Kidney (tissue), 14 donors: ENCODE measurements around the gene RFLNA. TPM values are rescaled to one million over a fixed set of nuclear protein-coding genes. Genes with fewer than 3 reads are reported as not detected.

Experiments used
- DNase-seq, 5 donors: peaks; one replicate each; pipeline ENCODE4 v3.0.0-alpha.2; 2013 to 2020
- FAIRE-seq: peaks from 2 replicates; lab custom pipeline; 2012; peaks lifted over from hg19 to GRCh38; lab: Jason Lieb, UNC
- H3K27ac ChIP-seq, 2 donors: one replicate each; pipeline ENCODE4 v1.7.0; 2013; ENCODE audit warnings: low read depth in 2 of 2, low read length in 2 of 2, inconsistent platforms in 1 of 2
- H3K27me3 ChIP-seq: one replicate; pipeline ENCODE4 v1.7.1; 2013; ENCODE audit warnings: low read length, inconsistent platforms; ENCODE audit not compliant: control insufficient read depth, insufficient read depth
- H3K36me3 ChIP-seq, 3 donors: one replicate each; pipeline versions ENCODE4 v1.7.0 to v1.7.1; 2013; ENCODE audit warnings: low read length in 3 of 3, control low read depth in 1 of 3, inconsistent platforms in 1 of 3; ENCODE audit not compliant: insufficient read depth in 3 of 3, control insufficient read depth in 2 of 3
- H3K4me1 ChIP-seq, 3 donors: one replicate each; pipeline versions ENCODE4 v1.7.0 to v1.7.1; 2013; ENCODE audit warnings: low read length in 3 of 3, inconsistent platforms in 1 of 3, low read depth in 1 of 3; ENCODE audit not compliant: control insufficient read depth in 2 of 3, insufficient read depth in 2 of 3
- H3K4me3 ChIP-seq, 3 donors: one replicate each; pipeline versions ENCODE4 v1.7.0 to v1.8.1; 2013; ENCODE audit warnings: low read length in 3 of 3, control low read depth in 1 of 3, inconsistent platforms in 1 of 3
- H3K9ac ChIP-seq, 3 donors: one replicate each; pipeline versions ENCODE4 v1.7.0 to v1.7.1; 2013; ENCODE audit warnings: low read length in 3 of 3, control low read depth in 1 of 3, inconsistent platforms in 1 of 3
- H3K9me3 ChIP-seq, 3 donors: one replicate each; pipeline versions ENCODE4 v1.7.0 to v1.7.1; 2013; ENCODE audit warnings: low read length in 3 of 3, control low read depth in 1 of 3, inconsistent platforms in 1 of 3; ENCODE audit not compliant: control insufficient read depth in 2 of 3, insufficient read depth in 1 of 3
- CTCF ChIP-seq: IDR thresholded peaks from 3 replicates; pipeline ENCODE4 v1.5.1; 2012; ENCODE audit warnings: mild to moderate bottlenecking, moderate library complexity, borderline replicate concordance; ENCODE audit not compliant: insufficient read depth; ENCODE audit errors: extremely low read depth
- intact Hi-C: fragments of 100-400 bp; cut with DNase I; formaldehyde crosslinking; loops from one replicate; pipeline ENCODE4 v1.11.1; 2022
- polyA plus RNA-seq: library from polyadenylated mRNA; stranded (reverse); fragments of 350-450 nt; fragmentation: Illumina TruSeq; extraction: RNeasy Lipid Tissue Mini Kit (QIAGEN cat#74804); gene quantifications from one replicate; pipeline ENCODE4 v1.2.3, GENCODE V29; 2014; ENCODE audit warnings: low read depth, low replicate concordance; ENCODE audit not compliant: insufficient read depth
- total RNA-seq: library from RNA; stranded (reverse); fragmentation: NEBNext Ultra II Directional; extraction: Animal tissue kit (Norgen Biotek cat#: 25700); gene quantifications from one replicate; pipeline ENCODE4 v1.2.1, GENCODE V29; 2021
- donor health status: control.
- donor health status: control.
- donor health status: control.
- donor health status: control.
- donor health status: control.
- donor health status: DM: yes; HTN: yes; CAD: no.
- donor health status: Normal renal cell carcinoma (clear cell type).

Gene RFLNA
- total and polyA plus RNA-seq, 2 donors from 2014 or later = 0.76 to 0.82 TPM

GRCh38 chr12:124283326-124283725, 11.6 kb upstream of the RFLNA start:
- DNase-seq = peak in 1 of 5 donors; percentile 45
- Histone ChIP-seq H3K4me1 (no peaks in the 10 kb centered on the region), H3K27ac (no peak overlapping the region), H3K9me3 (peaks cover 0 to 8% (median 0%) of the 10 kb centered on the region in 3 donors), H3K36me3 (no peaks in the 10 kb centered on the region), H3K27me3 (no peaks in the 10 kb centered on the region), H3K4me3 (no peak overlapping the region), H3K9ac (no peak overlapping the region)
- FAIRE-seq = no peak
- intact Hi-C loops = no loop called here
- TF ChIP-seq CTCF = no peak

GRCh38 chr12:124284368-124284767, 10.5 kb upstream of the RFLNA start:
- FAIRE-seq = no peak
- no peak for DNase-seq
- H3K4me1 ChIP-seq = peaks cover 0 to 5% (median 0%) of the 10 kb centered on the region in 3 donors
- no peaks in the 10 kb centered on the region for H3K27me3 ChIP-seq
- H3K4me3 ChIP-seq = no peak overlapping the region
- no peak for TF ChIP-seq CTCF
- no peak overlapping the region for H3K27ac ChIP-seq
- intact Hi-C loops = no loop called here
- H3K36me3 ChIP-seq = no peaks in the 10 kb centered on the region
- peaks cover 0 to 8% (median 0%) of the 10 kb centered on the region in 3 donors for H3K9me3 ChIP-seq
- H3K9ac ChIP-seq = no peak overlapping the region

GRCh38 chr12:124286414-124286813, 8.5 kb upstream of the RFLNA start:
- Histone ChIP-seq H3K36me3 (no peaks in the 10 kb centered on the region), H3K9me3 (peaks cover 0 to 8% (median 0%) of the 10 kb centered on the region in 3 donors), H3K4me1 (peaks cover 0 to 10% (median 2%) of the 10 kb centered on the region in 3 donors), H3K27ac (no peak overlapping the region), H3K4me3 (no peak overlapping the region), H3K27me3 (no peaks in the 10 kb centered on the region), H3K9ac (no peak overlapping the region)
- DNase-seq (peak in 1 of 5 donors; percentile 30), FAIRE-seq (no peak)
- intact Hi-C loops = no loop called here
- no peak for TF ChIP-seq CTCF

GRCh38 chr12:124286971-124287370, 7.9 kb upstream of the RFLNA start:
- no peaks in the 10 kb centered on the region for H3K27me3 ChIP-seq
- peaks cover 0 to 8% (median 0%) of the 10 kb centered on the region in 3 donors for H3K9me3 ChIP-seq
- no peak overlapping the region for H3K4me3 ChIP-seq
- peaks cover 0 to 10% (median 2%) of the 10 kb centered on the region in 3 donors for H3K4me1 ChIP-seq
- no peaks in the 10 kb centered on the region for H3K36me3 ChIP-seq
- no peak overlapping the region for H3K9ac ChIP-seq
- no peak for TF ChIP-seq CTCF
- intact Hi-C loops = no loop called here
- DNase-seq = no peak
- no peak overlapping the region for H3K27ac ChIP-seq
- FAIRE-seq = no peak
